Nephron (organoid): Measurements from ENCODE around the gene CFAP54.

ENCODE experiments used
- H3K27ac Mint-ChIP-seq, 3 experiments: 2 replicates each; pipeline ENCODE4 v1.8.0; 2020; ENCODE audit warnings: mixed read lengths in 3 of 3, mild to moderate bottlenecking in 2 of 3, moderate library complexity in 1 of 3
- H3K27me3 Mint-ChIP-seq: 2 replicates; pipeline ENCODE4 v1.8.0; 2021; ENCODE audit warnings: low read depth, mild to moderate bottlenecking, moderate library complexity, mixed read lengths
- H3K36me3 Mint-ChIP-seq: 2 replicates; pipeline ENCODE4 v1.8.0; 2020; ENCODE audit warnings: low read depth, mixed read lengths
- H3K4me1 Mint-ChIP-seq: 2 replicates; pipeline ENCODE4 v1.8.0; 2020; ENCODE audit warnings: mixed read lengths
- H3K4me3 Mint-ChIP-seq, 3 experiments: 2 replicates each; pipeline ENCODE4 v1.8.0; 2020; ENCODE audit warnings: mild to moderate bottlenecking in 3 of 3, mixed read lengths in 3 of 3, moderate library complexity in 2 of 3
- H3K9me3 Mint-ChIP-seq: 2 replicates; pipeline ENCODE4 v1.8.0; 2020; ENCODE audit warnings: mixed read lengths
- TF ChIP-seq, protein P1 (sequence below), 3 experiments: fragments of 200-600 bp; sonication (generic); IDR thresholded peaks; one replicate each; pipeline ENCODE4 v1.5.0; 2021; ENCODE audit warnings: antibody characterized with exemption in 3 of 3; ENCODE audit not compliant: unreplicated experiment in 3 of 3

CFAP54 gene

DNA sequence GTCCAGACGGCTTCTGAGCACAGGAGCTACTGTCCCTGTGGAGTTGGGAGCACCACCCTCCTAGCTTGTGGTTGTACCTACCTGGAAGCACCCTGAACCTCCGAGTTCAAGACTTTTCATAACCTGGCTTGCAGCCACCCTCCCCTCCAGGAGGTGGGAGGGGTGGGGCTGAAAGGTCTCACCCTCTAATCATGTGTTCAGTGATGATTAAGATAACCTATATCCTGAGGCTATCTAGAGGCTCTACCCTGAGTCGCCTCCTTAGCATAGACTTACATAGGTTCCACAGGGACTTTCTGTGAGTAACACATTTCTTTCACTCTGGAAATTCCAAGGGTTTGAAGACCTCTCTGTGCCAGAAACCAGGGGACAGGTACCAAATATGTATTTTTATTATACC, 146.5 kb downstream of the CFAP54 start:
- Mint-ChIP-seq H3K9me3 (no peaks in the 10 kb centered on the region), H3K27me3 (no peaks in the 10 kb centered on the region), H3K4me3 (no peak overlapping the region), H3K4me1 (no peaks in the 10 kb centered on the region), H3K27ac (no peak overlapping the region), H3K36me3 (no peaks in the 10 kb centered on the region)
- TF ChIP-seq, protein P1, sequence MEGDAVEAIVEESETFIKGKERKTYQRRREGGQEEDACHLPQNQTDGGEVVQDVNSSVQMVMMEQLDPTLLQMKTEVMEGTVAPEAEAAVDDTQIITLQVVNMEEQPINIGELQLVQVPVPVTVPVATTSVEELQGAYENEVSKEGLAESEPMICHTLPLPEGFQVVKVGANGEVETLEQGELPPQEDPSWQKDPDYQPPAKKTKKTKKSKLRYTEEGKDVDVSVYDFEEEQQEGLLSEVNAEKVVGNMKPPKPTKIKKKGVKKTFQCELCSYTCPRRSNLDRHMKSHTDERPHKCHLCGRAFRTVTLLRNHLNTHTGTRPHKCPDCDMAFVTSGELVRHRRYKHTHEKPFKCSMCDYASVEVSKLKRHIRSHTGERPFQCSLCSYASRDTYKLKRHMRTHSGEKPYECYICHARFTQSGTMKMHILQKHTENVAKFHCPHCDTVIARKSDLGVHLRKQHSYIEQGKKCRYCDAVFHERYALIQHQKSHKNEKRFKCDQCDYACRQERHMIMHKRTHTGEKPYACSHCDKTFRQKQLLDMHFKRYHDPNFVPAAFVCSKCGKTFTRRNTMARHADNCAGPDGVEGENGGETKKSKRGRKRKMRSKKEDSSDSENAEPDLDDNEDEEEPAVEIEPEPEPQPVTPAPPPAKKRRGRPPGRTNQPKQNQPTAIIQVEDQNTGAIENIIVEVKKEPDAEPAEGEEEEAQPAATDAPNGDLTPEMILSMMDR (IDR thresholded peaks at IDR 0.05; ENCODE audit: unreplicated experiment in 3 of 3), result no peak

DNA sequence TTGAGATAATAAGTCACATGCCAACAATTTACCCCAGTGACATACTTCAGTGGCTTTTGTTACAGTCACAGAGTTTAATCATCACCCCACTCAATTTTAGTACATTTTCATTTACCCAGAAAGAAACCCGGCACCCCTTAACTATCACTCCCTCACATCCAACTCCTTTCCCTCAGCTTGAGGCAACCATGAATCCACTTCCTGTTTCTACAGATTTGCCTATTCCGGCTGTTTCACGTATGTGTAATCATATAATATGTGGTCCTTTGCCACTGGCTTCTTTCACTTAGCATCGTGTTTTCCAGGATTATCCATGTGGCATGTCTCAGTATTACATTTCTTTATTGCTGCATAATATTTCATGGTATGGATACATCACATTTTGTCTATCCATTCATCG, 147.5 kb downstream of the CFAP54 start:
- TF ChIP-seq, protein P1 (IDR thresholded peaks at IDR 0.05; ENCODE audit: unreplicated experiment in 3 of 3), result no peak
- no peaks in the 10 kb centered on the region for H3K36me3 Mint-ChIP-seq
- no peak overlapping the region for H3K27ac Mint-ChIP-seq
- H3K4me3 Mint-ChIP-seq, result no peak overlapping the region
- H3K4me1 Mint-ChIP-seq, result no peaks in the 10 kb centered on the region
- no peaks in the 10 kb centered on the region for H3K27me3 Mint-ChIP-seq
- no peaks in the 10 kb centered on the region for H3K9me3 Mint-ChIP-seq

DNA sequence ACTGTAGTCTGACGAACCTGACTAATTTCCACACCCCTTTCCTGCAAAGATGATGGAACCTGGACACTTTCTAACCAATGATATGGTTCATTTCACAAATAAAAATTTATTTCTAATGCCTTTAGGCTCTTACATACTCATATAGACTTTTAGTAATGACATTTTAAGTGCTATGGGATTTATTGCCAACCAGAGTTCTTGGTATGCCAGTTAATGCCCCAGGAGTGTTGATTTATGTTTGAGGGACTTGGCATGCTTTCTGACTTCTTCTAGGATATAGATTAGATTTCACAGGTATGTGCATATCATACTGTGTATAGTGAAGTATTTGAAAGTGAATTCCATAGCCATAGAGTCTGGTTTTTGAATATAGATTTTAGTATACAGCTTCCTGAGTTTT, 159.5 kb downstream of the CFAP54 start:
- Mint-ChIP-seq H3K27ac (no peak overlapping the region), H3K4me3 (no peak overlapping the region), H3K27me3 (no peaks in the 10 kb centered on the region), H3K4me1 (no peaks in the 10 kb centered on the region), H3K36me3 (no peaks in the 10 kb centered on the region), H3K9me3 (peaks cover 3% of the 10 kb centered on the region)
- TF ChIP-seq, protein P1 (IDR thresholded peaks at IDR 0.05; ENCODE audit: unreplicated experiment in 3 of 3), result no peak

DNA sequence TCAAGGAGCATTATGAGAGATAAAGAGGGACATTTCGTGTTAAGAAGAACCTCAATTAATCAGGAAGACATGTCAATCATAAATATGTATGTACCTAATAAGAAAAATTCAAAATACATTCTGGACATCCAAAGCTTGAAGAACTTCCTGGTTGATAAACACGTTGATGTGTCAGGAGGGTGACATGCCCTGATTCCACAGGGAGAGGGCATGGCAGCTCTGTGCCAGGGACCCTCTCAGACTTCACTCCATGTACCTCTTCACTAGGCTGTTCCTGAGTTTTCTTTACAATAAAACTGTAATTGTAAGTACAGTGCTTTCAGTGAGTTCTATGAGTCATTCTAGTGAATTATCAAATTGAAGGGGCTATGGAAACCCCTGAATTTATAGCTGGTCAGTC, 163.5 kb downstream of the CFAP54 start:
- Mint-ChIP-seq H3K36me3 (no peaks in the 10 kb centered on the region), H3K27ac (no peak overlapping the region), H3K4me1 (no peaks in the 10 kb centered on the region), H3K9me3 (no peaks in the 10 kb centered on the region), H3K27me3 (no peaks in the 10 kb centered on the region), H3K4me3 (no peak overlapping the region)
- TF ChIP-seq, protein P1 (IDR thresholded peaks at IDR 0.05; ENCODE audit: unreplicated experiment in 3 of 3), result no peak

DNA sequence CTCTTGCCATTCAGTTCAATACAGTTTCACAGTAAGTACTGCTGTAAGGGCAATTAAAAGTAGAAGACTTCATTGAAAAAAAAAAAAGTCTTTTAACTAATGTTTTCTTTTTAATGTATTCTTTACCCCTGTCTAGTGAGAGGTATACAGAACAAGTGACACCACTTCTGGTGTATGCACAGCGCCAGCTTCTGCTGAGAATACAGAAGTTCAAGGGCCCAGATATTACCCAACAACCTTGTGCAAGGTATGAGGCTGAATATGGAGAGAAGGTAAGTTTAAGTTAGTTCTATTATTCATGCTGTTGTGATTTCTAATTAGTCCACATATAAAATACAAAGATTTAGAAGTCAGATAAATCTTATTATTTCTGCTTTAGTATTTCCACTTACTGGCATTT, 168.7 kb downstream of the CFAP54 start:
- Mint-ChIP-seq H3K9me3 (no peaks in the 10 kb centered on the region), H3K27ac (no peak overlapping the region), H3K27me3 (no peaks in the 10 kb centered on the region), H3K4me1 (no peaks in the 10 kb centered on the region), H3K36me3 (no peaks in the 10 kb centered on the region), H3K4me3 (no peak overlapping the region)
- TF ChIP-seq, protein P1 (IDR thresholded peaks at IDR 0.05; ENCODE audit: unreplicated experiment in 3 of 3), result no peak

DNA sequence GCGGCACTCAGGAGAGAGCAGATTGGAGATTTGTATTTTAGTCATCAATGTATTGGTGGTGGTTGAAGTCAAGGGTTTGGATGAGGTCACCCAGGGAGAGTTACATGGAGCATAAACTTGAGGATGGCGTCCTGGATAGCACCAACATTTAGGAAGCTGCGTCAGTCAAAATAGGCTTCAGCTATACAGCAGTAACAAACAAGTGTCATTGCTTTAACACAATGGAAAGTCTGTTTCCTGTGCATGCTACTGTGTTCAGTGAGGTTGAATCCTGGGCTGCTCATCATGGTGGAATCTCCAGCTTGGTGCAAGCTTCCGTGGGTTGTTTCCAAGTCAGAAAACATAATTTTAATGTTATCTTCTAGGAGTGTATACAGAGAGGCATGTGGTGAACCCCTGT, 180.4 kb downstream of the CFAP54 start:
- TF ChIP-seq, protein P1 (IDR thresholded peaks at IDR 0.05; ENCODE audit: unreplicated experiment in 3 of 3), result no peak
- Mint-ChIP-seq H3K27ac (no peak overlapping the region), H3K27me3 (peaks cover 4% of the 10 kb centered on the region), H3K36me3 (peaks cover 5% of the 10 kb centered on the region), H3K4me1 (no peaks in the 10 kb centered on the region), H3K9me3 (peaks cover 10% of the 10 kb centered on the region), H3K4me3 (no peak overlapping the region)
